ENCODE results near the gene RPUSD1. TPM values are rescaled to one million over a fixed set of nuclear protein-coding genes. Genes with fewer than 3 reads are reported as not detected.

RPUSD1 gene
- polyA plus RNA-seq, 1 of the 3 experiments (the other 2 are of a cell fraction) = 27.7 TPM

- ChIA-PET CTCF (no interaction called here), POLR2A (no interaction called here)
- Histone ChIP-seq H3K4me1 (ENCODE audit: control insufficient read depth in 1 of 2, insufficient read depth in 2 of 2, low read depth in 1 of 2, low read length in 1 of 2) (no peaks in the 10 kb centered on the region), H4K20me1 (ENCODE audit: insufficient read depth) (no peaks in the 10 kb centered on the region), H3K79me2 (ENCODE audit: insufficient read depth) (no peaks in the 10 kb centered on the region), H3K9ac (no peak overlapping the region), H3K27ac (ENCODE audit: low read depth in 2 of 2, low read length in 1 of 2) (no peak overlapping the region), H3K36me3 (replicated peaks in 1 of 2; ENCODE audit: control insufficient read depth in 1 of 2, insufficient read depth in 2 of 2, low read length in 1 of 2) (no peaks in the 10 kb centered on the region), H2AFZ (ENCODE audit: low read depth) (no peak overlapping the region), H3K4me2 (no peak overlapping the region), H3F3A (replicated peaks; ENCODE audit: insufficient read depth) (no peaks in the 10 kb centered on the region), H3K9me2 (no peaks in the 10 kb centered on the region), H3K27me3 (ENCODE audit: insufficient read depth) (no peaks in the 10 kb centered on the region), H3K4me3 (ENCODE audit: low read depth in 2 of 2, low read length in 1 of 2) (no peak overlapping the region), H3K9me3 (no peaks in the 10 kb centered on the region)
- 27% methylated on average over 13 of the region's 21 CpGs for WGBS (ENCODE audit: low lambda C conversion rate)
- TF ChIP-seq CHD2 (IDR thresholded peaks at IDR 0.05; ENCODE audit: low read length, partially characterized antibody) (no peak), USF2 (IDR thresholded peaks at IDR 0.05; ENCODE audit: borderline replicate concordance, low read depth, low read length) (no peak), NFIC (IDR thresholded peaks at IDR 0.05; ENCODE audit: borderline replicate concordance) (no peak), EZH2phosphoT487 (IDR thresholded peaks at IDR 0.05; ENCODE audit: borderline replicate concordance, low read depth) (no peak), MAX (IDR thresholded peaks at IDR 0.05; ENCODE audit: low read depth) (no peak), TEAD4 (IDR thresholded peaks at IDR 0.05; ENCODE audit: borderline replicate concordance, insufficient read depth) (no peak), TCF12 (IDR thresholded peaks at IDR 0.05) (no peak), SIN3A (IDR thresholded peaks at IDR 0.05; ENCODE audit: borderline replicate concordance, low read depth, low read length) (no peak), IRF3 (IDR thresholded peaks at IDR 0.05; ENCODE audit: low read depth, low read length) (no peak), GATA2 (CRISPR knock-in tag; IDR thresholded peaks at IDR 0.05) (no peak)
- DNase-seq = no peak
Observed at GRCh38 chr16:763369-764183, 24.6 kb downstream of the RPUSD1 start.

- Histone ChIP-seq H3K9ac (no peak overlapping the region), H3K27me3 (ENCODE audit: insufficient read depth) (no peaks in the 10 kb centered on the region), H3K4me3 (ENCODE audit: low read depth in 2 of 2, low read length in 1 of 2) (no peak overlapping the region), H3K4me2 (no peak overlapping the region), H4K20me1 (ENCODE audit: insufficient read depth) (no peaks in the 10 kb centered on the region), H3K9me3 (no peaks in the 10 kb centered on the region), H3K36me3 (replicated peaks in 1 of 2; ENCODE audit: control insufficient read depth in 1 of 2, insufficient read depth in 2 of 2, low read length in 1 of 2) (no peaks in the 10 kb centered on the region), H3K79me2 (ENCODE audit: insufficient read depth) (no peaks in the 10 kb centered on the region), H3K27ac (ENCODE audit: low read depth in 2 of 2, low read length in 1 of 2) (no peak overlapping the region), H2AFZ (ENCODE audit: low read depth) (no peak overlapping the region), H3F3A (replicated peaks; ENCODE audit: insufficient read depth) (no peaks in the 10 kb centered on the region), H3K9me2 (no peaks in the 10 kb centered on the region), H3K4me1 (ENCODE audit: control insufficient read depth in 1 of 2, insufficient read depth in 2 of 2, low read depth in 1 of 2, low read length in 1 of 2) (no peaks in the 10 kb centered on the region)
- WGBS (ENCODE audit: low lambda C conversion rate) = 56% methylated on average over 5 of the region's 17 CpGs
- ChIA-PET CTCF (no interaction called here), POLR2A (no interaction called here)
- no peak for DNase-seq
- TF ChIP-seq PBX3 (IDR thresholded peaks at IDR 0.05) (no peak), MAX (IDR thresholded peaks at IDR 0.05; ENCODE audit: low read depth) (no peak), IRF3 (IDR thresholded peaks at IDR 0.05; ENCODE audit: low read depth, low read length) (no peak), SMC3 (IDR thresholded peaks at IDR 0.05; ENCODE audit: low read depth, low read length) (no peak), FOXJ3 (CRISPR knock-in tag; IDR thresholded peaks at IDR 0.05) (no peak), TAF1 (IDR thresholded peaks at IDR 0.05; ENCODE audit: borderline replicate concordance, low read depth, low read length) (no peak)
Observed at GRCh38 chr16:762595-763268, 25.4 kb downstream of the RPUSD1 start.
